ENCODE measurements around the gene NDUFB8. TPM values are rescaled to one million over a fixed set of nuclear protein-coding genes. Genes with fewer than 3 reads are reported as not detected.

Gene NDUFB8
- total RNA-seq, 5 donors from 2014 or later (not counting 1 experiment from before 2014, with no cell fraction given): 138 to 175 (median 166) TPM

DNA sequence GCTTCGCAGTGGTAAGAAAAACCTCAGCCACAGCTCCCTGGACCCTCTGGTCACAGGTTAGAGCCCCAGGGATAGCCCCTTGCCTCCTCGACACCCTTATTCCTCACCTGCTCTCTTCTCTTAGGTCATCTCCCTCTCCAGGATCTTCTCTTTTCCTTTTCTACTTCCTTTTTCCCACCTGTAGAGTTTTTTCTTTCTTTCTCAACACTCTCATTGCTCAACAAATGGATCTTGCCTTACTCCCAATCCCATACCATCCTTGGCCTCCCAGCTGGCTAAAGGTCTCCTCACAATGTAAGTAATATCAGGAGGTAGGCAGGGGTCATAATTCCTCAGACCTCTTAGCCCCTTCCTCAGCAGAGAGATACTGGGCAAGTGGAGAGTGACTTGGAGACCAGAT is 49.7 kb downstream of the NDUFB8 start:
- H3K9me3 Mint-ChIP-seq: no peaks in the 10 kb centered on the region
- ATAC-seq (replicated peaks in 1 of 4): no peak
- no peak overlapping the region for H3K27ac Mint-ChIP-seq
- Histone ChIP-seq H3K27me3 (replicated peaks in 1 of 2; ENCODE audit: control insufficient read depth in 2 of 2, extremely low read depth in 1 of 2, insufficient read depth in 2 of 2, low read length in 1 of 2) (peaks cover 2 to 22% of the 10 kb centered on the region in 2 experiments), H3K4me1 (ENCODE audit: control insufficient read depth in 1 of 2, extremely low read depth in 1 of 2, insufficient read depth in 2 of 2, low read length in 2 of 2) (peaks cover 4 to 17% of the 10 kb centered on the region in 2 experiments), H3K27ac (ENCODE audit: low read length) (no peak overlapping the region), H3K4me3 (ENCODE audit: control insufficient read depth in 1 of 2, extremely low read depth in 1 of 2, low read length in 1 of 2) (no peak overlapping the region), H3K9me3 (no peaks in the 10 kb centered on the region), H3K36me3 (ENCODE audit: control insufficient read depth in 2 of 2, extremely low read depth in 1 of 2, insufficient read depth in 1 of 2, low read length in 1 of 2) (peaks cover 0 to under 1% of the 10 kb centered on the region in 2 donors)
- H3K27me3 Mint-ChIP-seq: peaks cover 17 to 23% of the 10 kb centered on the region in 2 donors
- CTCF ChIA-PET: interaction anchor here in 1 of 2 donors (4.4 to 6.7 kb wide), 2 partner anchors 30 to 38 kb away, joined by 42 to 61 read pairs; no protein-coding TSS in a partner anchor
- H3K4me1 Mint-ChIP-seq: peaks cover 11 to 22% (median 14%) of the 10 kb centered on the region in 3 donors
- WGBS (ENCODE audit: insufficient coverage): 71% methylated on average over 1 of the region's 2 CpGs
- POLR2A ChIA-PET: no interaction called here
- H3K4me3 Mint-ChIP-seq: no peak overlapping the region
- no peak for DNase-seq
- H3K36me3 Mint-ChIP-seq: no peaks in the 10 kb centered on the region

GRCh38 chr10:100479037-100479436 is 50.6 kb downstream of the NDUFB8 start:
- H3K27ac Mint-ChIP-seq: no peak overlapping the region
- WGBS (ENCODE audit: insufficient coverage): no CpG with 5 or more reads among the region's 4 CpGs

DNA sequence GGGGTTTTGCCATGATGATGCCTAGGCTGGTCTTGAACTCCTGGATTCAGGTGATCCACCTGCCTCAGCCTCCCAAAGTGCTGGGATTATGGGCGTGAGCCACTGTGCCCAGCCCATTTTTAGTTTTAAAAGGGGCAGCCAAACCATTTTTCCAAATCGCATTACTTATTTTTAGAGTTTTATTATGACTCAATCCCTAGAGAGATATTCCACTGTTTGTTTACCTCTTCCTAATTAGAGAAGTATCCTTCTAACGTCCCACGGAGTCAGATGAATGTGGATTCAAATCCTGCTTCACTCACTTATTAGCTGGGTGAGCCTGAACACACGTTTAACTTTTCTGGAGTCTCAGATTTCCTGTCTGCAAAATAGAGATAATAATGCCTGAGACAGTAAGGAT is 51.7 kb downstream of the NDUFB8 start:
- no peaks in the 10 kb centered on the region for H3K36me3 Mint-ChIP-seq
- H3K4me1 Mint-ChIP-seq: peaks cover 6 to 14% (median 8%) of the 10 kb centered on the region in 3 donors
- no CpG with 5 or more reads among the region's 5 CpGs for WGBS (ENCODE audit: insufficient coverage)
- H3K27me3 Mint-ChIP-seq: peaks cover 17 to 25% of the 10 kb centered on the region in 2 donors
- peaks cover 2 to 24% of the 10 kb centered on the region in 2 experiments for H3K27me3 ChIP-seq (replicated peaks in 1 of 2; ENCODE audit: control insufficient read depth in 2 of 2, extremely low read depth in 1 of 2, insufficient read depth in 2 of 2, low read length in 1 of 2)
- DNase-seq (no peak), ATAC-seq (replicated peaks in 1 of 4) (no peak)
- peaks cover 4 to 16% of the 10 kb centered on the region in 2 experiments for H3K4me1 ChIP-seq (ENCODE audit: control insufficient read depth in 1 of 2, extremely low read depth in 1 of 2, insufficient read depth in 2 of 2, low read length in 2 of 2)
- no peaks in the 10 kb centered on the region for H3K36me3 ChIP-seq (ENCODE audit: control insufficient read depth in 2 of 2, extremely low read depth in 1 of 2, insufficient read depth in 1 of 2, low read length in 1 of 2)
- H3K4me3 Mint-ChIP-seq: no peak overlapping the region
- H3K9me3 ChIP-seq: no peaks in the 10 kb centered on the region
- CTCF ChIA-PET: no interaction called here
- POLR2A ChIA-PET: no interaction called here
- no peaks in the 10 kb centered on the region for H3K9me3 Mint-ChIP-seq
- H3K27ac ChIP-seq (ENCODE audit: low read length): no peak overlapping the region
- H3K4me3 ChIP-seq (ENCODE audit: control insufficient read depth in 1 of 2, extremely low read depth in 1 of 2, low read length in 1 of 2): no peak overlapping the region
- H3K27ac Mint-ChIP-seq: no peak overlapping the region

More at GRCh38 chr10:100479037-100479436, 50.6 kb downstream of the NDUFB8 start:
- Histone ChIP-seq H3K4me3 (ENCODE audit: control insufficient read depth in 1 of 2, extremely low read depth in 1 of 2, low read length in 1 of 2) (no peak overlapping the region), H3K27ac (ENCODE audit: low read length) (no peak overlapping the region), H3K36me3 (ENCODE audit: control insufficient read depth in 2 of 2, extremely low read depth in 1 of 2, insufficient read depth in 1 of 2, low read length in 1 of 2) (no peaks in the 10 kb centered on the region), H3K4me1 (ENCODE audit: control insufficient read depth in 1 of 2, extremely low read depth in 1 of 2, insufficient read depth in 2 of 2, low read length in 2 of 2) (peaks cover 4 to 17% of the 10 kb centered on the region in 2 experiments), H3K27me3 (replicated peaks in 1 of 2; ENCODE audit: control insufficient read depth in 2 of 2, extremely low read depth in 1 of 2, insufficient read depth in 2 of 2, low read length in 1 of 2) (peaks cover 2 to 22% of the 10 kb centered on the region in 2 experiments), H3K9me3 (no peaks in the 10 kb centered on the region)
- ChIA-PET CTCF (interaction anchor here (0.5 to 0.7 kb wide), 2 partner anchors 176 to 449 kb away, joined by 3 to 5 read pairs; no protein-coding TSS in a partner anchor), POLR2A (interaction anchor here in 1 of 2 donors (0.5 kb wide), 1 partner anchor 216 kb away, joined by 3 read pairs; no protein-coding TSS in a partner anchor)
- no peak overlapping the region for H3K4me3 Mint-ChIP-seq
- ATAC-seq (replicated peaks in 1 of 4) (no peak), DNase-seq (no peak)
- H3K36me3 Mint-ChIP-seq: no peaks in the 10 kb centered on the region
- H3K27me3 Mint-ChIP-seq: peaks cover 17 to 23% of the 10 kb centered on the region in 2 donors
- peaks cover 11 to 22% (median 14%) of the 10 kb centered on the region in 3 donors for H3K4me1 Mint-ChIP-seq
- H3K9me3 Mint-ChIP-seq: no peaks in the 10 kb centered on the region

Other genes starting within 250 kb of the NDUFB8 start
- gene BLOC1S2, start 243.2 kb downstream of the NDUFB8 start, total RNA-seq: 10 to 100 TPM; 30.2 to 44.1 (median 38.0) TPM
- gene PKD2L1, start 199.6 kb downstream of the NDUFB8 start, total RNA-seq: not detected
- 1 to 10 TPM; 2.1 to 5.7 (median 4.7) TPM for gene SCD, start 182.6 kb downstream of the NDUFB8 start, total RNA-seq
- gene WNT8B, start 66.9 kb downstream of the NDUFB8 start, total RNA-seq: under 1 TPM in 2 of 5 donors, not detected in 3; 0.20 to 0.23 TPM
- gene SEC31B, start 10.0 kb downstream of the NDUFB8 start, total RNA-seq: 10 to 100 TPM; 47.6 to 80.6 (median 50.2) TPM
- 10 to 100 TPM; 40.9 to 53.4 (median 51.9) TPM for gene HIF1AN, start 6.1 kb upstream of the NDUFB8 start, total RNA-seq
- gene PAX2, start 215.7 kb upstream of the NDUFB8 start, total RNA-seq: not detected